Measurements from ENCODE around the gene KDM4D.

DNA sequence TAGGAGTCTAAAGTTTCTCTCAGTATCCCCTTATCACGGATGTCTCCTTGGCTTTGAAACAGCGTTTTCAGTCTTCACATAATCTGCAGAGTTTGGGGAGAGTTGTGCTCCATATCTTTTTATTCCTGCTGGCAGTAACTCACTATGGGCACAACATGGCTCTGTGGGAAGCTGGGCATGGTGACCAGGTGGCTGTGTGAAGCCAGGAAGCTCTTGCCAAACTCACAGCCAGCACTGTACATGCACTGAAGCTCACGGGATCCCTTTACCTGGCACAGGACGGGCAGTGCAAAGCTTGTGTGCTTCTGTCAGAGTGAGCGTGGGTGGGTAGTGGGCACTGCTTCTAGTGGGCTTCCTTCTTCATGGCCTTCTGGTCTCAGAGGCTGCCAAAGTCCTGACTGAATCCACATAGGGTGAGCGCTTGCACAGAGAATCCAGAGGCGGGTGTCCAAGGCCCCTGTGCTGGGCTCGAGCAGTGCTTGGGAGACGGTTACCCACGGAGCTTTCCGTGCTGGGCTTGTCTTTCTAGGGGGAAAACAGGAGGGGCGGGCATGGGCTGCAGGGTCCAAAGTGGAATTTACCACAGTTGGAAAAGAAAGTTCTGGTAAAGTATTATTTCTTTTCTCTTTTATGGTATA is 40.8 kb downstream of the KDM4D start:
- TF ChIP-seq, protein P1, sequence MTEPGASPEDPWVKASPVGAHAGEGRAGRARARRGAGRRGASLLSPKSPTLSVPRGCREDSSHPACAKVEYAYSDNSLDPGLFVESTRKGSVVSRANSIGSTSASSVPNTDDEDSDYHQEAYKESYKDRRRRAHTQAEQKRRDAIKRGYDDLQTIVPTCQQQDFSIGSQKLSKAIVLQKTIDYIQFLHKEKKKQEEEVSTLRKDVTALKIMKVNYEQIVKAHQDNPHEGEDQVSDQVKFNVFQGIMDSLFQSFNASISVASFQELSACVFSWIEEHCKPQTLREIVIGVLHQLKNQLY (CRISPR knock-in tag; conservative IDR thresholded peaks at IDR 0.05): no peak
- TF ChIP-seq NFIC (IDR thresholded peaks at IDR 0.05) (no peak), TEAD1 (CRISPR knock-in tag; IDR thresholded peaks at IDR 0.05) (no peak), POLR2AphosphoS5 (IDR thresholded peaks at IDR 0.05; ENCODE audit: control insufficient read depth, insufficient read depth, low read depth, low read length) (no peak), ZBTB8A (IDR thresholded peaks at IDR 0.05; ENCODE audit: partially characterized antibody) (no peak), ATF3 (IDR thresholded peaks at IDR 0.05) (no peak), ATF3 (CRISPR knock-in tag; conservative IDR thresholded peaks at IDR 0.05) (no peak), NFIX (CRISPR knock-in tag; IDR thresholded peaks at IDR 0.05; ENCODE audit: low read depth) (no peak), ZC3H11A (IDR thresholded peaks at IDR 0.05; ENCODE audit: low read depth, low read length) (no peak)

All from K562 (cell line).